Epidermal melanocyte (primary cell): ENCODE data around the gene GPC5.

ENCODE experiments used
- DNase-seq: peaks from one replicate; pipeline ENCODE4 v3.0.0; 2011; ENCODE audit warnings: low spot score; ENCODE audit not compliant: insufficient read length

Gene GPC5

GRCh38 chr13:91588541-91588940, 190.1 kb downstream of the GPC5 start:
- DNase-seq, result no peak

GRCh38 chr13:91592056-91593014, 193.9 kb downstream of the GPC5 start:
- no peak for DNase-seq

GRCh38 chr13:91593456-91593855, 195.0 kb downstream of the GPC5 start:
- no peak for DNase-seq

- no peak for DNase-seq
Observed at GRCh38 chr13:91594061-91594460, 195.6 kb downstream of the GPC5 start.

GRCh38 chr13:91595677-91596076, 197.3 kb downstream of the GPC5 start:
- DNase-seq, result no peak

GRCh38 chr13:91596842-91597241, 198.4 kb downstream of the GPC5 start:
- no peak for DNase-seq

GRCh38 chr13:91598655-91599054, 200.2 kb downstream of the GPC5 start:
- no peak for DNase-seq

- no peak for DNase-seq
Observed at GRCh38 chr13:91601273-91601672, 202.9 kb downstream of the GPC5 start.

- DNase-seq, result no peak
Observed at GRCh38 chr13:91601807-91602206, 203.4 kb downstream of the GPC5 start.

GRCh38 chr13:91609353-91609752, 210.9 kb downstream of the GPC5 start:
- no peak for DNase-seq

- no peak for DNase-seq
Observed at GRCh38 chr13:91618315-91618714, 219.9 kb downstream of the GPC5 start.

GRCh38 chr13:91620670-91621141, 222.3 kb downstream of the GPC5 start:
- DNase-seq, result no peak

GRCh38 chr13:91621161-91621560, 222.7 kb downstream of the GPC5 start:
- no peak for DNase-seq

- no peak for DNase-seq
Observed at GRCh38 chr13:91621963-91622362, 223.5 kb downstream of the GPC5 start.

- DNase-seq, result no peak
Observed at GRCh38 chr13:91622778-91623550, 224.5 kb downstream of the GPC5 start.

GRCh38 chr13:91627952-91628739, 229.7 kb downstream of the GPC5 start:
- DNase-seq, result no peak

- DNase-seq, result no peak
Observed at GRCh38 chr13:91630946-91631345, 232.5 kb downstream of the GPC5 start.

GRCh38 chr13:91632086-91632485, 233.7 kb downstream of the GPC5 start:
- DNase-seq, result no peak

GRCh38 chr13:91639330-91639729, 240.9 kb downstream of the GPC5 start:
- no peak for DNase-seq

GRCh38 chr13:91643394-91643793, 245.0 kb downstream of the GPC5 start:
- no peak for DNase-seq

GRCh38 chr13:91644806-91645205, 246.4 kb downstream of the GPC5 start:
- DNase-seq, result no peak
